HG02571 (cell line): ENCODE measurements around the gene TTLL11.

Source experiments
- ATAC-seq: cut with Tn5 transposase; IDR thresholded peaks from one replicate; pipeline ENCODE4 v1.9.1; 2021; ENCODE audit warnings: mild to moderate bottlenecking, moderate library complexity; ENCODE audit not compliant: unreplicated experiment

The TTLL11 gene

GRCh38 chr9:121818841-121819427, 274.2 kb downstream of the TTLL11 start:
- no peak for ATAC-seq

GRCh38 chr9:121818016-121818661, 275.0 kb downstream of the TTLL11 start:
- ATAC-seq: no peak

GRCh38 chr9:121817476-121817875, 275.6 kb downstream of the TTLL11 start:
- ATAC-seq: no peak

- ATAC-seq: no peak
Measured at GRCh38 chr9:121816845-121817450, 276.2 kb downstream of the TTLL11 start.

- no peak for ATAC-seq
Measured at GRCh38 chr9:121816449-121816817, 276.7 kb downstream of the TTLL11 start.

GRCh38 chr9:121815546-121816448, 277.3 kb downstream of the TTLL11 start:
- ATAC-seq: no peak

- ATAC-seq: no peak
Measured at GRCh38 chr9:121815084-121815483, 278.0 kb downstream of the TTLL11 start.

- no peak for ATAC-seq
Measured at GRCh38 chr9:121814594-121814993, 278.5 kb downstream of the TTLL11 start.

GRCh38 chr9:121813519-121814210, 279.4 kb downstream of the TTLL11 start:
- no peak for ATAC-seq

- no peak for ATAC-seq
Measured at GRCh38 chr9:121812159-121812735, 280.9 kb downstream of the TTLL11 start.

- ATAC-seq: no peak
Measured at GRCh38 chr9:121811751-121812150, 281.4 kb downstream of the TTLL11 start.

GRCh38 chr9:121811140-121811539, 282.0 kb downstream of the TTLL11 start:
- no peak for ATAC-seq

- no peak for ATAC-seq
Measured at GRCh38 chr9:121810489-121810888, 282.6 kb downstream of the TTLL11 start.

GRCh38 chr9:121809356-121810050, 283.6 kb downstream of the TTLL11 start:
- no peak for ATAC-seq

GRCh38 chr9:121808781-121809180, 284.3 kb downstream of the TTLL11 start:
- no peak for ATAC-seq

GRCh38 chr9:121807823-121808278, 285.3 kb downstream of the TTLL11 start:
- no peak for ATAC-seq

- no peak for ATAC-seq
Measured at GRCh38 chr9:121807069-121807822, 285.9 kb downstream of the TTLL11 start.

GRCh38 chr9:121802753-121803152, 290.4 kb downstream of the TTLL11 start:
- no peak for ATAC-seq

GRCh38 chr9:121801579-121801978, 291.5 kb downstream of the TTLL11 start:
- no peak for ATAC-seq
